GM12872 (cell line): ENCODE results near the gene ARHGAP6.
A peak's percentile ranks its signal among the peaks of the same experiment; 100 is the strongest.

ENCODE experiments used
- TF ChIP-seq, protein P1 (sequence below): IDR thresholded peaks from 3 replicates; pipeline ENCODE4 v1.5.1; 2011; ENCODE audit warnings: low read depth, mild to moderate bottlenecking, low read length, moderate library complexity; ENCODE audit not compliant: insufficient read depth

ARHGAP6 gene

GRCh38 chrX:11450354-11450753 is 215.4 kb downstream of the ARHGAP6 start:
- TF ChIP-seq, protein P1, sequence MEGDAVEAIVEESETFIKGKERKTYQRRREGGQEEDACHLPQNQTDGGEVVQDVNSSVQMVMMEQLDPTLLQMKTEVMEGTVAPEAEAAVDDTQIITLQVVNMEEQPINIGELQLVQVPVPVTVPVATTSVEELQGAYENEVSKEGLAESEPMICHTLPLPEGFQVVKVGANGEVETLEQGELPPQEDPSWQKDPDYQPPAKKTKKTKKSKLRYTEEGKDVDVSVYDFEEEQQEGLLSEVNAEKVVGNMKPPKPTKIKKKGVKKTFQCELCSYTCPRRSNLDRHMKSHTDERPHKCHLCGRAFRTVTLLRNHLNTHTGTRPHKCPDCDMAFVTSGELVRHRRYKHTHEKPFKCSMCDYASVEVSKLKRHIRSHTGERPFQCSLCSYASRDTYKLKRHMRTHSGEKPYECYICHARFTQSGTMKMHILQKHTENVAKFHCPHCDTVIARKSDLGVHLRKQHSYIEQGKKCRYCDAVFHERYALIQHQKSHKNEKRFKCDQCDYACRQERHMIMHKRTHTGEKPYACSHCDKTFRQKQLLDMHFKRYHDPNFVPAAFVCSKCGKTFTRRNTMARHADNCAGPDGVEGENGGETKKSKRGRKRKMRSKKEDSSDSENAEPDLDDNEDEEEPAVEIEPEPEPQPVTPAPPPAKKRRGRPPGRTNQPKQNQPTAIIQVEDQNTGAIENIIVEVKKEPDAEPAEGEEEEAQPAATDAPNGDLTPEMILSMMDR, result no peak

GRCh38 chrX:11449613-11450012 is 216.1 kb downstream of the ARHGAP6 start:
- TF ChIP-seq, protein P1, result no peak

DNA sequence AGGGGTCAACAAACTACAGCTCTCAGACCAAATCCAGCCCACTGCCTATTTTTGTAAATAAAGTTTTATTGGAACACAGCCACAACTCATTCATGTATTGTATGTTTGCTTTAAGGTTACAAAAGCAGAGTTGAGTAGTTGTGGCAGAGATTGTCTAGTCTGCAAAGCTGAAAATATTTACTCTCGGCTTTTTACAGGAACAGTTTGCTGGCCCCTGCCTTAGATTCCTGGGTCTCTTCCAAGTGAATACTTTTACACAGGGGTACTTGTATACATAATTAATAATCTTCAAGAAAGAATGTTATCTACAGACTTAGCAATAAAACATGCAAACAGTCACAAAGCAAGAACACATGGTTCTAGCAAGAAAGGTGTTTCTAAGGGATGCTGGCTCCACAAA is 218.3 kb downstream of the ARHGAP6 start:
- TF ChIP-seq, protein P1, result no peak

DNA sequence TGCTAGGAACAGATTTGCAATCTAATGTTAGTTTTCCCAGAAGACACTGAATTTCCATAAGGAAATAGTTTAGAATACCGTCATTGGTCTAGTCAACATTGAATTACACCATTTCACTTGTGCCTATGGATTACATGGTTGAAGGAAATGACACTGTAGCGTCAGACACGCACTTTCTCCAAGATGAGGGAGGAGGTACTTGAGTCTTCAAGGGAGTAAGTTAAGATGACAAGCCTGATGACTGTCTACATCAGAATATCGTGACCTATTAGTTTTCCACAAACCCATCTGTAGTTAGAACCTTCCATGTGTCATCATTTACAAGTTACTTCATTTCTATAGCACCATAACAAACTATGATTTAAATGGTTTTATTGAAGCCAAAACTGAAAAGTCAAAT is 218.8 kb downstream of the ARHGAP6 start:
- TF ChIP-seq, protein P1, result no peak

- TF ChIP-seq, protein P1, result no peak
These were observed 219.4 kb downstream of the ARHGAP6 start for GRCh38 chrX:11446336-11446735.

GRCh38 chrX:11445540-11445939 is 220.2 kb downstream of the ARHGAP6 start:
- TF ChIP-seq, protein P1, result peak; percentile 33; the same call in 1 of the 3 replicates

- TF ChIP-seq, protein P1, result no peak
These were observed 221.7 kb downstream of the ARHGAP6 start for GRCh38 chrX:11444052-11444451.

DNA sequence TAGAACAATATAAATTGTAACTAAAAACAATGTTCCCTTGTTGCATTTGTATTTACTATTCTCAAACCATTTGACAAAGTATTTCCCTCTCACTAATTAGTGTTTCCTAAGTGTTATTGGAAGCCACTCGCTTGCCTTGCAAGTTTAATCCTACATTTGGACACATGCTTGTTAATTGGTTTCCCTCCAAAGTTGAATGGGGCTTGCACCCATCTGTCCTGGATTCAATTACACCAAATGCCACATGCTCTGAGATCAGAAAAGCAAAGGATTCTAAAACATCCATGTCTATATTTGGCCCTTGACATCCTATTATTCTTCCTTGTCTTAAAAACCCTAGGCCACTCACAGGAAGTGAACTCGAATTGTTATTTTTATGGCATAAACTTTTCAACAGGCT is 225.9 kb downstream of the ARHGAP6 start:
- TF ChIP-seq, protein P1, result no peak
